H1 (cell line): ENCODE data around the gene ALDH5A1.

Experiments used
- CREB1 ChIP-seq: IDR thresholded peaks from 2 replicates; pipeline ENCODE4 v1.6.1; 2012; ENCODE audit warnings: inconsistent platforms
- TF ChIP-seq, protein P1 (sequence below): IDR thresholded peaks from 2 replicates; pipeline ENCODE4 v1.6.1; 2012; ENCODE audit warnings: inconsistent platforms

DNA sequence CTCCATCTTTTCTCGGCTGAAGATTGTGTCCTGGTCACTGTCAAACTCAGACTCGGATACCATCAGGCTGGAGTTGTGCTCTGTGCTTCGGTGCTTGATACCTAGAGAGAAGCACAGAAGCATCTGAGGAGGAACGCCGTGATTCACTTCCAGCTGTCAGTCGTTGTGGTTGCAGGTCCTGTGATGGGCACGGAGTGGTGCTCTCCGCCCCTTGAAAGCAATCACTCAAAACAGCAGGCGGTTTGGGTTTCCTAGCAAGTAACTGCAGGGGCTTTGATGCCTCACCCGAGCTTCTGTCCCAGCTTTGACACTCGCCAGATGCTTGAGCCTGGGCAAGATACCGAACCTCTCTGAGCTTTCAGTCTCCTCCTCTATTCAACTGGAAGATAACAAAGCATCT is 52.5 kb downstream of the ALDH5A1 start:
- no peak for TF ChIP-seq CREB1
- TF ChIP-seq, protein P1, sequence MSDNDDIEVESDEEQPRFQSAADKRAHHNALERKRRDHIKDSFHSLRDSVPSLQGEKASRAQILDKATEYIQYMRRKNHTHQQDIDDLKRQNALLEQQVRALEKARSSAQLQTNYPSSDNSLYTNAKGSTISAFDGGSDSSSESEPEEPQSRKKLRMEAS: no peak
